ENCODE data around the gene SF3B6. TPM values are rescaled to one million over a fixed set of nuclear protein-coding genes. Genes with fewer than 3 reads are reported as not detected.

SF3B6 gene
- total RNA-seq, 4 donors from 2014 or later = 86.1 to 157 (median 110) TPM

- no peak for DNase-seq
- H3K27me3 ChIP-seq = no peaks in the 10 kb centered on the region
- H3K36me3 ChIP-seq = peaks cover 12 to 13% of the 10 kb centered on the region in 2 donors
- 92 to 97% methylated on average over 4 of the region's 4 CpGs for WGBS, 2 donors
- no peaks in the 10 kb centered on the region for H3K4me1 ChIP-seq
- H3K9me3 ChIP-seq = no peaks in the 10 kb centered on the region
- TF ChIP-seq, protein P1, sequence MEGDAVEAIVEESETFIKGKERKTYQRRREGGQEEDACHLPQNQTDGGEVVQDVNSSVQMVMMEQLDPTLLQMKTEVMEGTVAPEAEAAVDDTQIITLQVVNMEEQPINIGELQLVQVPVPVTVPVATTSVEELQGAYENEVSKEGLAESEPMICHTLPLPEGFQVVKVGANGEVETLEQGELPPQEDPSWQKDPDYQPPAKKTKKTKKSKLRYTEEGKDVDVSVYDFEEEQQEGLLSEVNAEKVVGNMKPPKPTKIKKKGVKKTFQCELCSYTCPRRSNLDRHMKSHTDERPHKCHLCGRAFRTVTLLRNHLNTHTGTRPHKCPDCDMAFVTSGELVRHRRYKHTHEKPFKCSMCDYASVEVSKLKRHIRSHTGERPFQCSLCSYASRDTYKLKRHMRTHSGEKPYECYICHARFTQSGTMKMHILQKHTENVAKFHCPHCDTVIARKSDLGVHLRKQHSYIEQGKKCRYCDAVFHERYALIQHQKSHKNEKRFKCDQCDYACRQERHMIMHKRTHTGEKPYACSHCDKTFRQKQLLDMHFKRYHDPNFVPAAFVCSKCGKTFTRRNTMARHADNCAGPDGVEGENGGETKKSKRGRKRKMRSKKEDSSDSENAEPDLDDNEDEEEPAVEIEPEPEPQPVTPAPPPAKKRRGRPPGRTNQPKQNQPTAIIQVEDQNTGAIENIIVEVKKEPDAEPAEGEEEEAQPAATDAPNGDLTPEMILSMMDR (IDR thresholded peaks at IDR 0.05) = no peak
- TF ChIP-seq POLR2A (IDR thresholded peaks at IDR 0.05) = no peak
- intact Hi-C loops (cut with DNase I) = no loop called here
- no peak overlapping the region for H3K4me3 ChIP-seq (replicated peaks in 1 of 3)
- no peak overlapping the region for H3K27ac ChIP-seq
These were observed 35.6 kb downstream of the SF3B6 start for GRCh38 chr2:24040511-24040910.

- intact Hi-C loops (cut with DNase I) = no loop called here
- WGBS, 2 donors = 93 to 95% methylated on average over 9 of the region's 9 CpGs
- no peak for TF ChIP-seq POLR2A (IDR thresholded peaks at IDR 0.05)
- TF ChIP-seq, protein P1 (IDR thresholded peaks at IDR 0.05) = no peak
- Histone ChIP-seq H3K4me1 (no peaks in the 10 kb centered on the region), H3K4me3 (replicated peaks in 1 of 3) (no peak overlapping the region), H3K27me3 (no peaks in the 10 kb centered on the region), H3K9me3 (no peaks in the 10 kb centered on the region), H3K36me3 (peaks cover 12 to 13% of the 10 kb centered on the region in 2 donors), H3K27ac (no peak overlapping the region)
- DNase-seq = no peak
These were observed 37.2 kb downstream of the SF3B6 start for GRCh38 chr2:24038786-24039499.

DNA sequence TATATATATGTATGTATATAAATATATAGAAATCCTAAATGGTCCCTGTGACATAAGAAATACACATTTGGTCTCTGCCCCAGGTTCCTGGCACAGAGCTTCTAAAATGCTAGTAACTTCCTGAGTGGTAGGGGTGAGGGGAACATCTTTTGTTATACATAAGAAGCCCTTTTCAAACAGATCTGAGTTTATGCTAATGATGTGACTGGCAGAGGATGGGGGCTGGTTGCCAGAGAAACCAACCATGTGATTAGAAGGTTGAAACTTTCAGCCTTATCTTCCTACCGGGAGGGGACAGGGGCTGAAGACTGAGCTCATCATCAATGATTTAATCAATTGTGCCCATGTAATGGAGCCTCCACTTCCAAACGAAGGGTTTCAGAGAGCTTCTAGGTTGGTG, 49.9 kb downstream of the SF3B6 start:
- peaks cover 10 to 20% of the 10 kb centered on the region in 2 donors for H3K36me3 ChIP-seq
- TF ChIP-seq, protein P1 (IDR thresholded peaks at IDR 0.05) = no peak
- TF ChIP-seq POLR2A (IDR thresholded peaks at IDR 0.05) = no peak
- H3K27ac ChIP-seq = no peak overlapping the region
- no peaks in the 10 kb centered on the region for H3K4me1 ChIP-seq
- WGBS, 2 donors = 64 to 67% methylated on average over 2 of the region's 2 CpGs
- no peaks in the 10 kb centered on the region for H3K9me3 ChIP-seq
- H3K27me3 ChIP-seq = no peaks in the 10 kb centered on the region
- H3K4me3 ChIP-seq (replicated peaks in 1 of 3) = no peak overlapping the region
- intact Hi-C loops (cut with DNase I) = no loop called here
- no peak for DNase-seq

DNA sequence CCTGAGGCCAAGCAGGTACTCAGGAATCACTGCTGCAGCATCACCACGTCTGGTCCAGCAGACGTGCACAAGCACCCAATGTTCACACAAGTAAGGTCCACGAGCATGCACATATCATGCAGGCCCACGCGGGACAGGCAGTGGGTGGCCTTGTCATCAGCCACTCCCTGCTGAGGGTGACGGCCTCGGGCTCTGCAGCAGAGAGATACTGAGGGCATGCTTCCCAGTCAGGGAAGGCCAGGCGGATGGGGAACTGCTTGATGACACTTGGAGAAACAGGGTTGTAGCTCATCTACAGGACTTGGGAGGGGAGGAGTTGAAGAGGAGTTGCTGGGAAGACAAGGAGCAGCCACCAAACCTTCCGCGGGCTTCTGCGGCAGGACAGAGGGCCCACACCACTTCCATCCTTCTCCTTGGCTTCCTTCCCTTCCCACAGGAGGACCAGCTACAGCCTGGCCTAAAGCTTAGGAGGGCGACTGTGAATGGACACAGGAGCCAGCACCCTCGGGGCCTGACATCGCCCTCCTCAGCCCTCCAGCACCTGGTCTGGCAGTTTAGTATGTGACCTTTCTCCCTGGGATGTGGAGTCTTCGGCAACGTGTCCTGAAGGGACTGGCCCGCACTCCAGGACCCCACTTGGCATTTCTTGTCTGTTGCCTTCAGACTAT, 51.0 kb downstream of the SF3B6 start:
- Histone ChIP-seq H3K36me3 (peaks cover 3 to 12% of the 10 kb centered on the region in 2 donors), H3K4me3 (replicated peaks in 1 of 3) (no peak overlapping the region), H3K27ac (no peak overlapping the region), H3K4me1 (no peaks in the 10 kb centered on the region), H3K27me3 (no peaks in the 10 kb centered on the region), H3K9me3 (no peaks in the 10 kb centered on the region)
- TF ChIP-seq, protein P1 (IDR thresholded peaks at IDR 0.05) = no peak
- no peak for TF ChIP-seq POLR2A (IDR thresholded peaks at IDR 0.05)
- no peak for DNase-seq
- 95 to 96% methylated on average over 17 of the region's 17 CpGs for WGBS, 2 donors
- intact Hi-C loops (cut with DNase I) = no loop called here

DNA sequence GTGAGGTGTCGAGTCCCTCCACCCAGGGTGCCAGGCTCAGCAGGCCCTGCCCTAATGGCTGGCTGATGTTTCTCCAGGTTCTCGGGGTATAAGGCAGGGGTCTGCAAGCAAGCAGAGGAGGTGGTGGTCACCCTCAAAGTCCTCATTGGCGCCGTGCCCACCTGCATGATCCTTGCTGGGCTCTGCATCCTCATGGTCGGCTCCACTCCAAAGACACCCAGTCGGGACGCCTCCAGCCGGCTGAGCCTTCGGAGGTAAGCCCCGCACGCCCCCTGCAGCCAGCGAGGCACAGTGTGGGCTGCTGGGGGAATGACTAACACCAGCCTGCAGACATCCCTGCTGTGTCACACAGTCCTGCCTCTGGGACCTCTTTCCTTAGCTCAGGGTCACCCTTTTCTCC, 52.1 kb downstream of the SF3B6 start:
- H3K36me3 ChIP-seq = peaks cover 2 to 3% of the 10 kb centered on the region in 2 donors
- intact Hi-C loops (cut with DNase I) = no loop called here
- H3K27me3 ChIP-seq = no peaks in the 10 kb centered on the region
- WGBS, 2 donors = 67 to 81% methylated on average over 8 to 10 of the region's 12 CpGs
- no peaks in the 10 kb centered on the region for H3K4me1 ChIP-seq
- H3K27ac ChIP-seq = no peak overlapping the region
- DNase-seq = no peak
- no peak for TF ChIP-seq POLR2A (IDR thresholded peaks at IDR 0.05)
- no peaks in the 10 kb centered on the region for H3K9me3 ChIP-seq
- H3K4me3 ChIP-seq (replicated peaks in 1 of 3) = no peak overlapping the region

All from thyroid gland (tissue), 4 donors.